ENCODE measurements around the gene HARBI1.

The HARBI1 gene

DNA sequence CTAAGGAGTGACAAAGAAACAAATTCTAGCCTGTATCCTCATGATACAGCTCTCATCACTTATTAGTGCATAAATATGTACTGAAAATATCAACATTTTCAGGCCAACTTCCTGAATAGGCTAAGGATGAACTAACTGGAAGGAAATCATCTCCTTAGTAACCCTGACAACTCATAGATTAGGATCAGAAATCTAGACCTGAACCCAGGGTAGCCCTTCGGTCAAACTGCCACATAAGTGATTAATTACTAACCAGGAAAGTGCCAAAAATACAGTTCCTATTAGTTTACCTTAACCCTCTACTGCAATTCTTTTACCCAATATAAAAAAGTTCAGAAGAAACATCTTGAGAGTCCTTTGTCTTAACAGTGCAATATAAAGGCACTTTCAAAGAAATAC, 63.2 kb downstream of the HARBI1 start:
- no peak for DNase-seq (ENCODE audit: low spot score)
